Measurements from ENCODE around the gene DGCR2.

DGCR2 gene

GRCh38 chr22:19126309-19127273, 4.4 kb upstream of the DGCR2 start:
- TF ChIP-seq CTCF (IDR thresholded peaks at IDR 0.05; ENCODE audit: low read depth, low read length), result no peak
- DNase-seq (ENCODE audit: low read depth in 2 of 2), result no peak
- no peak overlapping the region for H3K4me3 ChIP-seq (replicated peaks in 1 of 2; ENCODE audit: low read depth in 2 of 2, low read length in 2 of 2)

GRCh38 chr22:19125474-19126308, 3.5 kb upstream of the DGCR2 start:
- no peak overlapping the region for H3K4me3 ChIP-seq (replicated peaks in 1 of 2; ENCODE audit: low read depth in 2 of 2, low read length in 2 of 2)
- no peak for DNase-seq (ENCODE audit: low read depth in 2 of 2)
- no peak for TF ChIP-seq CTCF (IDR thresholded peaks at IDR 0.05; ENCODE audit: low read depth, low read length)

- no peak overlapping the region for H3K4me3 ChIP-seq (replicated peaks in 1 of 2; ENCODE audit: low read depth in 2 of 2, low read length in 2 of 2)
- TF ChIP-seq CTCF (IDR thresholded peaks at IDR 0.05; ENCODE audit: low read depth, low read length), result no peak
- DNase-seq (ENCODE audit: low read depth in 2 of 2), result no peak
These were observed 2.8 kb upstream of the DGCR2 start for GRCh38 chr22:19125011-19125410.

- TF ChIP-seq CTCF (IDR thresholded peaks at IDR 0.05; ENCODE audit: low read depth, low read length), result no peak
- no peak for DNase-seq (ENCODE audit: low read depth in 2 of 2)
- H3K4me3 ChIP-seq (replicated peaks in 1 of 2; ENCODE audit: low read depth in 2 of 2, low read length in 2 of 2), result no peak overlapping the region
These were observed 2.2 kb upstream of the DGCR2 start for GRCh38 chr22:19124377-19124776.

- TF ChIP-seq CTCF (IDR thresholded peaks at IDR 0.05; ENCODE audit: low read depth, low read length), result no peak
- no peak overlapping the region for H3K4me3 ChIP-seq (replicated peaks in 1 of 2; ENCODE audit: low read depth in 2 of 2, low read length in 2 of 2)
- DNase-seq (ENCODE audit: low read depth in 2 of 2), result no peak
These were observed 1.7 kb upstream of the DGCR2 start for GRCh38 chr22:19123936-19124335.

GRCh38 chr22:19122752-19123492, 710 bp upstream of the DGCR2 start:
- peak in 1 of 2 donors; percentile 27 for DNase-seq (ENCODE audit: low read depth in 2 of 2)
- peak overlapping the region; percentile 47 to 53 for H3K4me3 ChIP-seq (replicated peaks in 1 of 2; ENCODE audit: low read depth in 2 of 2, low read length in 2 of 2)
- no peak for TF ChIP-seq CTCF (IDR thresholded peaks at IDR 0.05; ENCODE audit: low read depth, low read length)
